ENCODE results near the gene TRAPPC13.
"Not testable (repeated sequence)": the region's sequence is repeated elsewhere in the genome, so short reads cannot be mapped to it uniquely, and the experiment has no call there.

The TRAPPC13 gene
- 25.9 to 29.2 (median 28.0) reads per million in 3 experiments for total RNA-seq

DNA sequence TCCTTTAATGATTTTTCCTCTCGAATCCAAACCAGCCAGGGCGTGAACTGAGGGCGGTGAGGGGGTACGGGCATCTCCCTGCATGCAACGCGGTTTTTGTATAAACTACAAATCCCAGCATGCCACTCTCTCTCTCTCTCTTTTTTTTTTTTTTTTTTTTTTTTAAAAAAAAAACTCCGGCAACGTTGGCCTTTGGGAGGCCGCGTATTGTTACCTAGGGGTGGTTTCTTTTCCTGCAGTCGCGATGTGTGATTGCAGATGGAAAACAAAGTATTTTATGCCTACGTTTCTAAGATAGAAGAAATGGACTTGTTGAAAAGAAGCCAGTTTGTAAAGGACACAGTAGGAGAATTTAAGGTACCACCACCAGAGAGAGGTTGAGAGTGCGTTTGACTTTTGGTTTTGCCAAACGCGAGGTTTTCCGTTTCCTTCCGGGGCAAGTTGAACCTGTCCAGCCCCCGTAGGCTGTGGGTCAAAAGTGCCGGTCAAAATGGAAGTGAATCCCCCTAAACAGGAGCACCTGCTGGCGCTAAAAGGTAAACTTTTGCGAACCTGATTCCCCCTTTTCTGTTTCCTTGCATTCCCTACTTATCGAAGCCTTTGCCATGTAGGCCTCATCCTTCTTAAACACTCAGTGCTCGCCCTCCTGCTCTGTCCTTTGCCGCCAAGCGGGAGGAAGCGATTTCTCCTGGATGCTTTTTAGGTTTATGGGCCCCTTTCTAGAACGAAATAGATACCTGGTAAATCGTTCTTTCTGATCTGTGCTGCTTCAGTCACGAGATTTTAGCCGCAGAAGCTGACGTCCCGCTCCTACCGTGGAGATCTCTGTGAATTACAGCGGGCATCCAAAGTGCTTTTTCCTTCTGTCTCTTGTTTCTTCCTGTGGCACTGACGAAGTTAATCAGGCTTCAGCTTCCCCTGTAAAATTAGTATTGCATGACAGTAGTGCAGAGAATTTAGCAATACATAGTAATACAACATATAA lies at the start of gene TRAPPC13, which contains the start of gene SHLD3:
TRAPPC13 (plus strand) TSS at position 457 of the 985 bp plus-strand sequence; CDS start at position 491, 34 bp downstream.
SHLD3 (plus strand) TSS at position 457 of the 985 bp plus-strand sequence. CDS start 4,561 bp downstream, outside the sequence.
- peak; percentile 91 for DNase-seq

DNA sequence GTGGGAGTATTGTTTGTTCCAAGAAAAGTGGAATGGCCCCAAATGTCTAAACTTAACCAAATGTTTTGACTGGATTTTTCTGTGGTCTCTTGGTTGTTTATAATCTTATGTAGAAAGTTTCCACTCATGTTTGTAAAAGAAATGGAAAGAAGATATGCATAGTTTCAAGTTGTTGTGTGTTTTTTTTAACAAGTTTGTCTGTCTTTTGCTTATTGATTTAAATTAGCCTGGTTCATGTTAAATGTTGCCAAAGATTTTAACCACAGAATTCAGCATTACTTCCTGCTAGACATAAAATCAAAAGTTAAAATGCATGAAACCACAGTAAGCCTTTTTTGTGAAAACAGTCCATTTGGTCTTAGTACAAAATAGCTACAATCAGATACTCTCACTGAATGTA lies 47.7 kb upstream of the TRAPPC13 start:
- DNase-seq = no peak

- no peak for DNase-seq
These were observed 36.1 kb upstream of the TRAPPC13 start for GRCh38 chr5:65588694-65589093.

- DNase-seq = not testable (repeated sequence)
These were observed 23.1 kb upstream of the TRAPPC13 start for GRCh38 chr5:65601761-65602160.

DNA sequence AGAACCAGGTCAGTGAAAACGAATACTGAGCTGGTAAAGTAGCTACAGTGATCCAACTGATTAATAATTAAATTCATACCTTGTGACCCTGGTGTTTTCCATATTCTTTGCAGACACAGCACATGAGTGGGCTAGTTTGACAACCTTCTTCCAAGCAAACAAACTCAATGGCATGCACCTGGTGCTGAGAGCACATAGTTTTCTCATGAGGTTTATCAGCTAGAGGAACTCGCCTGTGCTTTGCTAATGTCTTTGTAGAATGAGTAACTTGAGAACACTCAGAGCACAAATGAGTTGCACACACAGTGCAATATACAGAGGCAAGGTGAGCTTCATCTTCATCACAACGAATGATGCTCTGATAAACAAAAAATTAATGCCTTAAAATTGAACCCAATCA lies 13.3 kb upstream of the TRAPPC13 start:
- no peak for DNase-seq

- no peak for DNase-seq
These were observed 12.4 kb upstream of the TRAPPC13 start for GRCh38 chr5:65612298-65612907.

DNA sequence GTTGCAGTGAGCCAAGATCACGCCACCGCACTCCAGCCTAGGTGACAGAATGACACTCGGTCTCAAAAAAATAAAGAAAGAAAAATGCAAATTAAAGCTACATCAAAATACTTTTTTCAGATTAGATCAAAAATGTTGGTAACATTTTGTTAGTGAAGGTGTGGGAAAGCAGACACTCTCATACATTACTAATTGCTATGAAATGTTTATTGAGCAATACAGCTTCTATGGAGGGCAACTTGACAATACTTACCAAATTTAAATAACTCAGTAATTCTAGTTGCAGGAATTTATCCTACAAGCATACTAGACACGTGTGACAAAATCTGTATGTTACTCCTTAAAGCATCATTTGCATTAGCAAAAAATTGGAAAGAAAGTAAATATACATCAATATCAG lies 4.8 kb upstream of the TRAPPC13 start:
- no peak for DNase-seq

DNA sequence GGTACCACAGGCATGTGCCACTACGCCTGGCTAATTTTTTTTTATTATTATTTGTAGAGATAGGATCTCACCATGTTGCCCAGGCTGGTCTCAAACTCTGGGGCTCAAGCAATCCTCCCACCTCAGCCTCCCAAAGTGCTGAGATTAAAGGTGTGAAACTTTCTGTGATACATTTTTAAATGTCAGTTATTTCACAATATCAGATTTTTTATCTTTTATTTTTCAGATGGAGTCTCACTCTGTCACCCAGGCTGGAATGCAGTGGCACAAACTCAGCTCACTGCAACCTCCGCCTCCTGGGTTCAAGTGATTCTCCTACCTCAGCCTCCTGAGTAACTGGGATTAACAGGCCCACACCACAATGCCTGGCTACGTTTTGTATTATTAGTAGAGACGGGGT lies 2.9 kb upstream of the TRAPPC13 start:
- DNase-seq = not testable (repeated sequence)

DNA sequence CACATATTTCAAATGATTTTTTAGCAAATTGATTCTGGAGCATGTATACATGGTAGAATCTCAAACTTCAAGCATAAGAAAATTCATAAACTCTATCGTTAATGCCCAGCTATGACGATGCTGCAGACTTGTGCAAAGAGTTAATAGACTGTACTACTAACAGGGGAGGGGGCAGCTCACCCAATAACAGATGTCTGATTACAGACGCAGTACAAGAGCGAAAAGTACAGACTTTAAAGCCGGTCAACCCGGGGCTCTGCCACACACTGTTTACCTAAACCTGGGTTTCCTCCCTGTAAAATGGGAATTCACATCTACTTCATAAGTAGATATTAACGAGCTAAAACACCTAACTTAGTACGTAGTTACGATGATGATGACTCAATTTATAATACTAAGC lies 1.3 kb upstream of the TRAPPC13 start:
- DNase-seq = no peak

DNA sequence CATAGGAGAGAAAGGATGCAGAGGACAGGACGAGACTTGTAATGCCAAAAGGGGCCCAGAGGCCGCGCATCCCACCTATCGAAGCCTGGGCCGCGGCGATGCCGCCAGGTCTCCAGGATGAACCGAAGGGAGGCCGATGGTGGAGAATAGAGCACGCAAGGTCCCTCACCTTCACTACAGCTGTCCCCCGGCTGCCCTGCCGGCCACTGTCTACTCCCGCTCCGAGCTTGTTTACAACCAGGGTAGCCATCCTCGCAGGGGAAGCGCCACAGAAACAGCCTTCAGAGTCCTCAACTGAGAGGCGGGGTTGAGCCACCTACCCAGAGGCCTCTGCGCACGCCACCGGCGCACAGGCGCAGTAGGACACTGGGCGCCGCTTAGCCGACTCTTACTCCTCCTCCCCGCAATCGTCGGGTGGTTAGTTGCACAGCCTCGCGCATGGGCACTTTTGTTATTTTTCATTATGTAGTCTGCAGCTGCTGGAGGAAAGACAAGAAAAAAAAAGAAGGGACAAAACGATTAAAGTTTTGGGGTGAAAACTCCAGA lies 729 bp upstream of the TRAPPC13 start, which contains the start of gene TRIM23:
TRIM23 (minus strand) TSS at position 309 of the 546 bp plus-strand sequence; CDS start at position 250, 59 bp downstream.
- DNase-seq = peak; percentile 94

- DNase-seq = no peak
These were observed 916 bp downstream of the TRAPPC13 start for GRCh38 chr5:65625743-65626142.

GRCh38 chr5:65630981-65631380 lies 6.2 kb downstream of the TRAPPC13 start:
- no peak for DNase-seq

DNA sequence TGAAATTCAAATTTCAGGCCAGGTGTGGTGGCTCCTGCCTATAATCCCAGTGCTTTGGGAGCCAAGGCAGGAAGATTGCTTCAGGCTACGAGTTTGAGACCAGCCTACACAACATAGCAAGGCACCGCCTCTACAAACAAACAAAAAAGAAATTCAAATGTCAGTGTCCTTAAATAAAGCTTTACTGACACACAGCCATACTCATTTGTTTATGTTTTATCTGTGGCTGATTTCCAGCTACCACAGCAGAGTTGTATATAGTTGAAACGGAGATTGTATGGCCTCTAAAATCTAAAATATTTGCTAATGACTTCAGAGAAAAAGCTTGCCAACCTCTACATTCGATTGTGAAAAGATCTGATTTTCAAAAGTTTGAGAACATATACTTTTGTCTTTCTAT lies 15.4 kb downstream of the TRAPPC13 start:
- DNase-seq = no peak

DNA sequence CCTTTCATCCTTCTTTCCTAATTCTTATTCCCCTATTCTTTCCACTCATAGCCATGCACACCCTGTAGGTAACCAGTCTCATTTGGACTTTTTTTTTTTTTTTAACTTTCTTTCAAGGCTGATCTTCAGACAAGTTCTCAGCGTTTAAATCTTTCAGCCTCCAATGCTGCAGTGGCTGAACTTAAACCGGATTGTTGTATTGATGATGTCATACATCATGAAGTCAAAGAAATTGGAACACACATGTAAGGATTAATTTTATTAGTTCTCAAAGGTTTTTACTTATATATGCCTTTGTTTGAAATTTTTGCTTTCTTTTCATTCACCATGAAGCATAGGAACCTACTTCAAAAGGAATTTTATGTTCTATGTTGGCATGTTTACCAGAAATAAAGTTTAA lies 22.1 kb downstream of the TRAPPC13 start:
- no peak for DNase-seq

DNA sequence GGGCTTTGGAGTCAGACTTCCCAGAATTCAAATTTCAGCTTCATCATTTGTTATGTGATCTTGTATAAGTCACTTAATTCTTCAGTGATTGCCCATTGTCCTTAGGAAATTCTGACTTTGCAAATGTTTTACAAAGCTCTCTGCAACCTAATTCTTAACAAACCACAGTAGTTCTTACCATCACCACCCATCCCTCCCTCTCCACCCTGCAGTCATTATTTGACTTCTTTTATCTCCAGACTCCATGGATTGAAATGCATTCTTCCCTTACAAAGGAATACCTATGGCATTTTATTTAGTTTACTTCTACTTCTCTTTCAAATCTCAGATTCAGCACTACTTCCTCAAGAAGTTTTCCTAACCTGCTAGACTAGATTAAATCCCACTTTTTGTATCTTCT lies 23.1 kb downstream of the TRAPPC13 start:
- no peak for DNase-seq

GRCh38 chr5:65651144-65651543 lies 26.3 kb downstream of the TRAPPC13 start:
- DNase-seq = no peak

DNA sequence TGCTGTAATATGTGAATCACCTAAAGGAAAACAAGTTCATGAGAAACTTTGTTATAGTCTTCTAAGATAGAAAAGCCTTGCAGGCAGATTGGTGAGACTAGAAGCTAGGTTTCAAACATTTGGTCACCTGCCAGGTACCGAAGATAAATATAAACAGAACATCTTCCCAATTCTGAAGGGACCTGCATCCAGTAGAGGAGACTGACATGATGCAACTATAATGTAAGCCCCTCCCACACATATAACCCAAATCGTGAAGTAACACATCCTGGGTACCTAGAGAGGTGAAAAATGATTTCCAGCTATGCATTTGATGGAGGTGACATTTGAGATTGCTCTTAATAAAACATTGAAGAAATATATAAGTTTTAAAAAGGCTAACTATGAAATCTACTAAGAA lies 29.9 kb downstream of the TRAPPC13 start:
- no peak for DNase-seq

DNA sequence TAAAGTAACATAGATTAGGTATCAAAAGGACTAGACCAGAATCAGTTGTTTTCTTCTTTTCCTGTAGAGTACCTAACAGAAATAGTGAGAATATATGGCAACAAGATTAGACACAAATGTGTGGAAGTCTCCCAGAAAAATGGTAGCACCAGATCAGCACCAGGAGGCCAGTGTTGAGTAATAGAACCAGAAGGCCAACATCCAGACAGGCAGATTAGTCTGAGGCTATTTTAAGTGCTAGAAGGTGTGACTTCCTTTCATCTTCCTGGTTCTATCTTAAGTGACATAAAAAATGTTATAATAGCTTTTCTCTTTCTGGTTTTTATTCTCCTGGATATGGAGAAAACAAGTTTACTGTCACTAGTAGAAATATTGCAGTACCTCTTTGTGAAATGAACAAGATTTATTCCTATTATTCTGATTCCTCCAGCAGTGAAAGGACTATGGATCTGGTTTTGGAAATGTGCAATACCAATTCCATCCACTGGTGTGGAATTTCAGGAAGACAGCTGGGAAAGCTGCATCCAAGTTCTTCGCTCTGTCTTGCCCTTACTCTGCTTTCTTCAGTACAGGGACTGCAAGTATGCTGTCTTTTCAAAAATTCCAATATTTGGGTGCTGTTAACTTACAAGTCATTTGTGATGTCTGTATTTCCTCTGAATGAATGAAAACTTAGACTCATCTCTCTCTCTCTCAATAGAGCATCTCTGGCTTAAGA lies 39.1 kb downstream of the TRAPPC13 start:
- no peak for DNase-seq

GRCh38 chr5:65668696-65669095 lies 43.9 kb downstream of the TRAPPC13 start:
- no peak for DNase-seq

- DNase-seq = no peak
These were observed 48.0 kb downstream of the TRAPPC13 start for GRCh38 chr5:65672796-65673195.

- DNase-seq = no peak
These were observed 49.9 kb downstream of the TRAPPC13 start for GRCh38 chr5:65674749-65675148.

- DNase-seq = not testable (repeated sequence)
These were observed 51.2 kb downstream of the TRAPPC13 start for GRCh38 chr5:65676056-65676455.

DNA sequence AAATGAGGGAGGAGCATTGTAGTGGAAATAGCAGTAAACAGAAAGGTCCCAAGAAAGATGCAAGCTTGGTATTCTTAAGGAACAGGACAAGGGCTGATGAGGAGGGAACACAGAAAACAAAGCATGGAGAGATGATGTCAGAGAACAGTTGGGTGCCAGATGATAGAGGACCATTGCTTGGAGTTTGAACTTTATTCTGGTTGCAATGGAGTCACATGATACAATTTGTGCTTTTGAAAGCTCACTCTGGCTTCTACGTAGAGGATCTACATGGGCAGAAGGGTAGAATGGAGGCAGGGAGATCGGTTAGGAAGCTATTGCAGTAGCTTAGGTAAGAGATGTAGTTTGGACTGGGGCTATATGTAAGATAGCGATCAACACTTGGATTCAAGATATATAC lies 57.3 kb downstream of the TRAPPC13 start:
- DNase-seq = no peak

All from central memory CD4-positive, alpha-beta T cell (primary cell).